H1 (cell line): ENCODE measurements around the gene ITGA8. TPM values are rescaled to one million over a fixed set of nuclear protein-coding genes. Genes with fewer than 3 reads are reported as not detected.

Source experiments
- CTCF ChIA-PET: fragments of 300-600 bp; sonication (Branson Sonifier 250); formaldehyde crosslinking; loops from one replicate; lab custom pipeline; 2021; ENCODE audit not compliant: partially characterized antibody; lab: Charles Lee
- POLR2A ChIA-PET: fragments of 300-600 bp; sonication (Branson Sonifier 250); formaldehyde crosslinking; loops from one replicate; lab custom pipeline; 2021; ENCODE audit warnings: inconsistent platforms; ENCODE audit not compliant: partially characterized antibody; lab: Charles Lee
- DNase-seq, 2 experiments: peaks; one replicate each; pipeline versions ENCODE4 v3.0.0 to v3.0.0-alpha.2; 2010 to 2022; ENCODE audit warnings: low spot score in 2 of 2, low read depth in 1 of 2, mixed read lengths in 1 of 2
- FAIRE-seq: peaks from 2 replicates; lab custom pipeline; 2011; peaks lifted over from hg19 to GRCh38; lab: Jason Lieb, UNC
- H2AFZ ChIP-seq: 2 replicates; pipeline ENCODE4 v1.8.1; 2012; ENCODE audit warnings: low read length, inconsistent platforms
- H2AK5ac ChIP-seq: 2 replicates; pipeline ENCODE4 v1.6.1; 2013; ENCODE audit warnings: low read depth, low read length
- H2BK120ac ChIP-seq: replicated peaks from 2 replicates; pipeline ENCODE3; 2013; ENCODE audit warnings: low read depth, low read length, inconsistent platforms
- H2BK12ac ChIP-seq: 2 replicates; pipeline ENCODE4 v1.6.1; 2013; ENCODE audit warnings: low read depth, low read length
- H2BK15ac ChIP-seq: 2 replicates; pipeline ENCODE4 v1.6.1; 2013; ENCODE audit warnings: low read length
- H2BK20ac ChIP-seq: 2 replicates; pipeline ENCODE4 v1.6.1; 2013; ENCODE audit warnings: low read length
- H2BK5ac ChIP-seq: 2 replicates; pipeline ENCODE4 v1.6.1; 2013; ENCODE audit warnings: low read depth, low read length
- H3K14ac ChIP-seq: 2 replicates; pipeline ENCODE4 v1.6.1; 2013; ENCODE audit warnings: inconsistent platforms; ENCODE audit not compliant: insufficient read length
- H3K18ac ChIP-seq: 2 replicates; pipeline ENCODE4 v1.6.1; 2013; ENCODE audit warnings: low read length; ENCODE audit errors: extremely low read depth
- H3K23ac ChIP-seq: 2 replicates; pipeline ENCODE4 v1.6.1; 2013; ENCODE audit warnings: inconsistent platforms; ENCODE audit not compliant: insufficient read length
- H3K23me2 ChIP-seq: 2 replicates; pipeline ENCODE4 v1.6.1; 2013; ENCODE audit warnings: low read depth, low read length
- H3K27ac ChIP-seq: 2 replicates; pipeline ENCODE4 v1.6.1; 2011; ENCODE audit warnings: low read depth, low read length, inconsistent platforms
- H3K27me3 ChIP-seq, 4 experiments: replicated peaks in 1 of 4; 1 replicate in 1 of 4; 2 replicates in 3 of 4; pipeline versions ENCODE4 v1.6.1 to v1.8.1; 2011 to 2013; ENCODE audit warnings: low read length in 3 of 4, mild to moderate bottlenecking in 3 of 4, inconsistent platforms in 2 of 4, mixed read lengths in 2 of 4, moderate library complexity in 1 of 4; ENCODE audit not compliant: control insufficient read depth in 3 of 4, insufficient read depth in 3 of 4; ENCODE audit errors: extremely low read depth in 1 of 4
- H3K36me3 ChIP-seq, 4 experiments: 2 replicates each; pipeline versions ENCODE4 v1.6.1 to v1.8.1; 2011 to 2013; ENCODE audit warnings: mild to moderate bottlenecking in 4 of 4, low read length in 3 of 4, moderate library complexity in 2 of 4, control low read depth in 1 of 4, inconsistent platforms in 1 of 4; ENCODE audit not compliant: insufficient read depth in 4 of 4, control insufficient read depth in 2 of 4
- H3K4ac ChIP-seq: replicated peaks from 2 replicates; pipeline ENCODE3; 2013; ENCODE audit warnings: low read length, low read depth, mixed read lengths, inconsistent platforms; ENCODE audit not compliant: insufficient read length
- H3K4me1 ChIP-seq, 4 experiments: replicated peaks in 1 of 4; 1 replicate in 1 of 4; 2 replicates in 3 of 4; pipeline versions ENCODE4 v1.6.1 to v1.8.1; 2011 to 2013; ENCODE audit warnings: low read length in 3 of 4, inconsistent platforms in 2 of 4, mixed read lengths in 1 of 4; ENCODE audit not compliant: insufficient read depth in 4 of 4, control insufficient read depth in 3 of 4
- H3K4me2 ChIP-seq, 2 experiments: 2 replicates each; pipeline versions ENCODE4 v1.6.1 to v1.8.1; 2011 to 2013; ENCODE audit warnings: low read depth in 2 of 2, low read length in 2 of 2, control low read depth in 1 of 2, inconsistent platforms in 1 of 2, mild to moderate bottlenecking in 1 of 2; ENCODE audit not compliant: insufficient read depth in 1 of 2
- H3K4me3 ChIP-seq, 4 experiments: fragments of 200-600, 300-600 bp in 1 of 4; sonication (generic), shearing (Covaris generic), sonication (Bioruptor Twin) in 1 of 4; 2 replicates each; pipeline versions ENCODE4 v1.5.1 to v1.8.1; 2011 to 2016; ENCODE audit warnings: low read length in 4 of 4, low read depth in 3 of 4, control low read depth in 2 of 4, inconsistent platforms in 2 of 4, mild to moderate bottlenecking in 2 of 4, mixed read lengths in 1 of 4, moderate library complexity in 1 of 4; ENCODE audit not compliant: insufficient read depth in 2 of 4; ENCODE audit errors: extremely low read depth in 1 of 4
- H3K56ac ChIP-seq: replicated peaks from 2 replicates; pipeline ENCODE3; 2013; ENCODE audit warnings: low read depth, mild to moderate bottlenecking, mixed read lengths, low read length, inconsistent platforms; ENCODE audit not compliant: insufficient read length
- H3K79me1 ChIP-seq: 2 replicates; pipeline ENCODE4 v1.6.1; 2013; ENCODE audit warnings: low read depth, low read length, control low read depth
- H3K79me2 ChIP-seq, 2 experiments: 2 replicates each; pipeline versions ENCODE4 v1.6.1 to v1.8.1; 2012 to 2013; ENCODE audit warnings: low read length in 2 of 2, mild to moderate bottlenecking in 2 of 2, inconsistent platforms in 1 of 2; ENCODE audit not compliant: insufficient read depth in 2 of 2, control insufficient read depth in 1 of 2
- H3K9ac ChIP-seq, 4 experiments: replicated peaks in 1 of 4; 1 replicate in 1 of 4; 2 replicates in 3 of 4; pipeline versions ENCODE4 v1.6.1 to v1.8.1; 2011 to 2013; ENCODE audit warnings: low read depth in 3 of 4, low read length in 3 of 4, control low read depth in 2 of 4, mild to moderate bottlenecking in 2 of 4, moderate library complexity in 2 of 4, inconsistent platforms in 1 of 4; ENCODE audit errors: extremely low read depth in 1 of 4
- H3K9me3 ChIP-seq, 2 experiments: 2 replicates each; pipeline versions ENCODE4 v1.6.1 to v1.8.1; 2012 to 2013; ENCODE audit warnings: mild to moderate bottlenecking in 2 of 2, moderate library complexity in 2 of 2, control low read depth in 1 of 2, inconsistent platforms in 1 of 2, low read depth in 1 of 2, low read length in 1 of 2, mixed read lengths in 1 of 2; ENCODE audit not compliant: insufficient read depth in 2 of 2
- H4K20me1 ChIP-seq, 2 experiments: replicated peaks in 1 of 2; 2 replicates each; pipeline versions ENCODE3 to v1.8.1; 2011 to 2013; ENCODE audit warnings: inconsistent platforms in 2 of 2, low read length in 2 of 2, mild to moderate bottlenecking in 1 of 2; ENCODE audit not compliant: insufficient read depth in 2 of 2, control insufficient read depth in 1 of 2
- H4K5ac ChIP-seq: 2 replicates; pipeline ENCODE4 v1.6.1; 2013; ENCODE audit warnings: low read length, low read depth, mixed read lengths, inconsistent platforms; ENCODE audit not compliant: insufficient read length
- H4K8ac ChIP-seq: 2 replicates; pipeline ENCODE4 v1.8.0; 2013; ENCODE audit warnings: mild to moderate bottlenecking, moderate library complexity, low read length, inconsistent platforms; ENCODE audit not compliant: insufficient read depth; ENCODE audit errors: extremely low read depth
- H4K91ac ChIP-seq: replicated peaks from 2 replicates; pipeline ENCODE3; 2013; ENCODE audit warnings: low read length, mixed read lengths, inconsistent platforms; ENCODE audit not compliant: insufficient read length
- SP1 ChIP-seq: IDR thresholded peaks from 2 replicates; pipeline ENCODE4 v1.6.1; 2011; ENCODE audit warnings: low read depth, low read length
- WGBS, 2 experiments: shearing (Covaris generic) in 1 of 2; methylation state at CpG; one replicate each; pipeline versions ENCODE4 v1.1.6 to v1.1.7; 2013 to 2015; ENCODE audit warnings: low lambda C conversion rate in 2 of 2, mixed read lengths in 2 of 2, inconsistent platforms in 1 of 2, low coverage in 1 of 2, missing lambda C conversion rate in 1 of 2; ENCODE audit not compliant: insufficient replicate concordance in 2 of 2, insufficient coverage in 1 of 2, insufficient read length in 1 of 2; ENCODE audit errors: extremely low coverage in 1 of 2, missing lambda C conversion rate in 1 of 2; 5-methylcytosine and 5-hydroxymethylcytosine counted together
- polyA plus RNA-seq, 7 experiments: library from polyadenylated mRNA; depleted of rRNA in 3 of 7; stranded (reverse) in 5 of 7; unstranded in 2 of 7; fragments of >200 nt in 5 of 7; fragments of 200-250 nt in 2 of 7; gene quantifications; 1 replicate in 5 of 7; 2 replicates in 1 of 7; 4 replicates in 1 of 7; pipeline versions ENCODE4 v1.2.1 to v1.2.3, GENCODE V29; 2011 to 2013; ENCODE audit warnings: missing spikeins in 2 of 7, mixed read lengths in 2 of 7
- total RNA-seq: library from RNA; stranded (reverse); fragmentation: NEBNext Ultra II Directional; extraction: Animal tissue kit (Norgen Biotek cat#: 25700); gene quantifications from 2 replicates; pipeline ENCODE4 v1.2.1, GENCODE V29; 2021

Gene ITGA8
- total and polyA plus RNA-seq, 2 of the 8 experiments (the other 6 are each of a cell fraction or from before 2014, with no cell fraction given) = not detected

DNA sequence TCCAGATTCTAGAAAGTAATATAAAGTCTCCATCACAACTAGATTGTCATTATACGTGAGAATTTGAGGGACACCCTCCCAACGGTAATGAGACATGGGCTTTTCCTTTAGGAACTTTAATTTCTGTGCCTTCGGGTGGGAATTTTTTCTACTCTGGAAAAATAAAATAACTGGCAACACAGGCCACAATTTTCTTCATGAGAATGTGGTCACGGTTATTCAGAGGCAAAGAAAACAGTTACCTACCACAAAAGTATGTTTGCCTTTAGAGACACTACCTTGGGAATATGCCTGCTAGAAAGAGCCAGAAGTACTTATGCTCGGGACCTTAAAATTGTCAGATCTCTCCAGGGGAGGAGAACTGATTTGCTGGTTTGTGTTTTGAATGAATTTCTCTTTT lies 99.4 kb downstream of the ITGA8 start:
- no peak overlapping the region for H3K27ac ChIP-seq
- H2AFZ ChIP-seq = no peak overlapping the region
- no peak overlapping the region for H3K14ac ChIP-seq
- no peak overlapping the region for H4K5ac ChIP-seq
- no peak overlapping the region for H4K91ac ChIP-seq
- H3K23me2 ChIP-seq = no peaks in the 10 kb centered on the region
- no peak overlapping the region for H2BK120ac ChIP-seq
- no peak overlapping the region for H3K18ac ChIP-seq
- FAIRE-seq = no peak
- H3K79me1 ChIP-seq = no peaks in the 10 kb centered on the region
- no peak overlapping the region for H3K4me3 ChIP-seq
- 81% methylated on average over 5 of the region's 5 CpGs; no CpG with 5 or more reads in 1 of the 2 experiments for WGBS, 2 experiments
- no peaks in the 10 kb centered on the region for H3K79me2 ChIP-seq
- no peak overlapping the region for H2BK15ac ChIP-seq
- CTCF ChIA-PET = no interaction called here
- H4K20me1 ChIP-seq = no peaks in the 10 kb centered on the region
- no peak overlapping the region for H2BK5ac ChIP-seq
- no peak overlapping the region for H2BK12ac ChIP-seq
- H2BK20ac ChIP-seq = no peak overlapping the region
- H3K36me3 ChIP-seq = no peaks in the 10 kb centered on the region
- H3K56ac ChIP-seq = no peak overlapping the region
- H3K4me1 ChIP-seq = no peaks in the 10 kb centered on the region
- DNase-seq = no peak
- H3K9me3 ChIP-seq = no peaks in the 10 kb centered on the region
- no peak overlapping the region for H3K23ac ChIP-seq
- no peaks in the 10 kb centered on the region for H3K27me3 ChIP-seq
- H3K9ac ChIP-seq = no peak overlapping the region
- POLR2A ChIA-PET = no interaction called here
- H4K8ac ChIP-seq = no peak overlapping the region
- no peak overlapping the region for H3K4me2 ChIP-seq
- no peak overlapping the region for H2AK5ac ChIP-seq
- H3K4ac ChIP-seq = no peak overlapping the region
- no peak for TF ChIP-seq SP1
